Psoas muscle (tissue), 8 donors: ENCODE results near the gene KLC3. TPM values are rescaled to one million over a fixed set of nuclear protein-coding genes. Genes with fewer than 3 reads are reported as not detected.

Experiments used
- ATAC-seq, 4 donors: fragments of 200-7000 bp; cut with Tn5 transposase; one replicate each; pipeline ENCODE4 v1.9.1; 2020; ENCODE audit warnings: moderate library complexity in 3 of 4, mild to moderate bottlenecking in 2 of 4
- DNase-seq, 2 donors: peaks; one replicate each; pipeline ENCODE4 v3.0.0-alpha.2; 2020
- H3K27ac ChIP-seq: fragments of 200-600 bp; one replicate; pipeline ENCODE4 v1.8.0; 2022
- H3K27me3 ChIP-seq, 3 donors: fragments of 200-600 bp in 1 of 3; one replicate each; pipeline versions ENCODE4 v1.6.1 to v1.8.0; 2013 to 2022; ENCODE audit warnings: low read length in 2 of 3, mild to moderate bottlenecking in 2 of 3, moderate library complexity in 1 of 3; ENCODE audit not compliant: insufficient read depth in 3 of 3
- H3K36me3 ChIP-seq, 2 donors: fragments of 200-600 bp in 1 of 2; one replicate each; pipeline versions ENCODE4 v1.6.1 to v1.8.0; 2013 to 2022; ENCODE audit warnings: low read depth in 1 of 2, mild to moderate bottlenecking in 1 of 2, moderate library complexity in 1 of 2; ENCODE audit not compliant: insufficient read depth in 1 of 2
- H3K4me1 ChIP-seq: fragments of 200-600 bp; one replicate; pipeline ENCODE4 v1.8.0; 2022
- H3K4me3 ChIP-seq: fragments of 200-600 bp; one replicate; pipeline ENCODE4 v1.8.0; 2022; ENCODE audit warnings: mild to moderate bottlenecking
- H3K9me3 ChIP-seq: fragments of 200-600 bp; one replicate; pipeline ENCODE4 v1.8.0; 2022
- CTCF ChIP-seq: fragments of 200-600 bp; IDR thresholded peaks from one replicate; pipeline ENCODE4 v1.8.0; 2022; ENCODE audit warnings: antibody characterized with exemption
- WGBS, 3 donors: extraction: QIAGEN DNeasy Blood & Tissue Kit; methylation state at CpG; one replicate each; pipeline versions ENCODE4 v1.1.6 to v1.1.7; 2013; 5-methylcytosine and 5-hydroxymethylcytosine counted together
- intact Hi-C, 2 donors: fragments of 100-400 bp; cut with DNase I; formaldehyde crosslinking; loops; one replicate each; pipeline versions ENCODE4 v1.11.0 to v1.14.2; 2022
- polyA plus RNA-seq, 3 donors: library from polyadenylated mRNA; stranded (reverse); fragments of 200-250 nt; gene quantifications; one replicate each; pipeline ENCODE4 v1.2.3, GENCODE V29; 2013
- total RNA-seq, 4 donors: library from RNA; stranded (reverse); fragmentation: NEBNext Ultra II Directional in 2 of 4; extraction: Animal tissue kit (Norgen Biotek cat#: 25700) in 2 of 4; gene quantifications; one replicate each; pipeline versions ENCODE4 v1.2.1 to v1.2.4, GENCODE V29; 2021 to 2023
- donor health status: healthy with polysubstance abuse.
- donor health status: DM: no; HTN: no; CAD: no; lungs with moderate emphysema.
- donor health status: Bipolar disorder and iron deficiency.
- donor health status: healthy.
- donor health status: DM: yes; HTN: yes; CAD: no.
- donor health status: DM: no; HTN: no; CAD: no.
- donor health status: DM: no; HTN: no; CAD: no.
- donor health status: DM: yes; HTN: yes; CAD: no.

Gene KLC3
- total and polyA plus RNA-seq, 7 donors = 0.03 to 0.27 (median 0.08) TPM; not detected in 3

DNA sequence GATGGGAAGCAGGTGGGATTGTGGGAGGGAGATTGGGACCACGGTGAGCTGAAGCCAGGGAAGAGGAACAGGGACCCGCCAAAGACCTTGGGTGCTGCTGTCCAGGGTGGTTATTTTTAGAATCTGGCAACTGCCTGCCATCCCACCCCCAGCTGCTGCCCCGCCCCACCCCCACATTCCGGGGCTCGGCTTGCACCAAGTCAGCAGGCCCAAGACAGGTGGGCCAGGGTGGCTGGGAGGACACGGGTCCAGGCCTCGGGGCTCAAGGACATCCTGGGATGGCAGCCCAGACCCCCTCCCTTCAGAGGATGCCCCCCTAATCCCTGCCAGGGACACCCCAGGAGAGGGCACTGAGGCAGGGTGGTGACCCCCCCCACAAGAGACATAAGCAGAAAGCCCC, 18.7 kb upstream of the KLC3 start:
- peaks cover 0 to 23% of the 10 kb centered on the region in 2 donors for H3K36me3 ChIP-seq
- DNase-seq = peak; percentile 69 to 86
- TF ChIP-seq CTCF = no peak
- peak; percentile 56 to 63 (median 59) for ATAC-seq
- intact Hi-C loops = loop anchor here in 1 of 2 donors (10.0 kb wide), 1 partner anchor 173 kb away; the partner anchor contains the start of genes PPM1N and RTN2
- peaks cover 18% of the 10 kb centered on the region for H3K4me1 ChIP-seq
- WGBS, 3 donors = 19 to 20% (median 19%) methylated on average over 6 to 7 of the region's 7 CpGs
- no peaks in the 10 kb centered on the region for H3K27me3 ChIP-seq
- peak overlapping the region; percentile 66 for H3K4me3 ChIP-seq
- H3K9me3 ChIP-seq = no peaks in the 10 kb centered on the region
- H3K27ac ChIP-seq = peak overlapping the region; percentile 97

DNA sequence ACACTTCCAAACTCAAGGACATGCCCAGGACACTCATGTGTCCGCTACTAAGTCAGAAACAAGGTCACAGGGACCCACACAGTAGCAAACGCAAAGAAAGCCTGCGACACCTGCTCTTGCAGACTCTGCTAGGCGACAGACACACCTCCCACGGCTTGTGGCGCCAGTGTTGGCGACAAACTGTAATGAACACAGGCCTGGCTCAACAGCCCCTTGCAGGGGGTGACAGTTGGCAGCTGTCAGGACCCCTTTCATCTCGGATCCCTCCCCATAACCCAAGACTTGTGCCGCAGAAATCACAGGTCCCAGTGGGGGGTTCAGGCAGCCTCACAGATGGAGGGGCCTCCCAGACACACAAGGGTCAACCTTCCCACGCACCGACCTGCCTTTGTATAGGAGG, 18.2 kb upstream of the KLC3 start:
- H3K9me3 ChIP-seq = no peaks in the 10 kb centered on the region
- H3K36me3 ChIP-seq = peaks cover 0 to 19% of the 10 kb centered on the region in 2 donors
- peak overlapping the region; percentile 66 for H3K4me3 ChIP-seq
- intact Hi-C loops = loop anchor here in 1 of 2 donors (10.0 kb wide), 1 partner anchor 172 kb away; the partner anchor contains the start of genes PPM1N and RTN2
- no peak for TF ChIP-seq CTCF
- peaks cover 15% of the 10 kb centered on the region for H3K4me1 ChIP-seq
- DNase-seq (peak in 1 of 2 donors; percentile 39), ATAC-seq (peak; percentile 24 to 41 (median 33))
- 18 to 27% (median 19%) methylated on average over 11 of the region's 11 CpGs for WGBS, 3 donors
- no peaks in the 10 kb centered on the region for H3K27me3 ChIP-seq
- peak overlapping the region; percentile 97 for H3K27ac ChIP-seq

- H3K27me3 ChIP-seq = no peaks in the 10 kb centered on the region
- peak; percentile 71 to 79 for DNase-seq
- intact Hi-C loops = loop anchor here in 1 of 2 donors (10.0 kb wide), 1 partner anchor 172 kb away; the partner anchor contains the start of genes PPM1N and RTN2
These were observed 17.7 kb upstream of the KLC3 start, which contains the start of gene CKM for GRCh38 chr19:45322744-45323281. Gene CKM, minus strand, starts transcription at chr19:45322875. Its CDS starts 3,162 bp downstream, at chr19:45319713.

GRCh38 chr19:45323671-45324081, 16.9 kb upstream of the KLC3 start:
- Histone ChIP-seq H3K4me1 (peaks cover 20% of the 10 kb centered on the region), H3K27ac (peak overlapping the region; percentile 97), H3K27me3 (no peaks in the 10 kb centered on the region), H3K9me3 (no peaks in the 10 kb centered on the region), H3K4me3 (peak overlapping the region; percentile 66), H3K36me3 (peaks cover 0 to 7% of the 10 kb centered on the region in 2 donors)
- WGBS, 3 donors = 1% methylated on average over 30 of the region's 30 CpGs
- peak; percentile 77 to 91 for DNase-seq
- TF ChIP-seq CTCF = no peak
- intact Hi-C loops = loop anchor here in 1 of 2 donors (10.0 kb wide), 1 partner anchor 171 kb away; the partner anchor contains the start of genes PPM1N and RTN2
- peak; percentile 66 to 75 (median 72) for ATAC-seq

More at GRCh38 chr19:45322744-45323281, 17.7 kb upstream of the KLC3 start, which contains the start of gene CKM:
- Histone ChIP-seq H3K36me3 (peaks cover 0 to 14% of the 10 kb centered on the region in 2 donors), H3K9me3 (no peaks in the 10 kb centered on the region), H3K4me3 (peak within 1 kb of the TSS; percentile 66), H3K27ac (peak within 1 kb of the TSS; percentile 97), H3K4me1 (peaks cover 14% of the 10 kb centered on the region)
- peak; percentile 55 to 78 (median 62) for ATAC-seq
- TF ChIP-seq CTCF = no peak
- 8 to 13% (median 9%) methylated on average over 13 to 15 of the region's 15 CpGs for WGBS, 3 donors
